Stomach smooth muscle (tissue), 2 donors: Measurements from ENCODE around the gene PROM2.

Experiments
- H3K27ac ChIP-seq: one replicate; pipeline ENCODE4 v1.7.0; 2013; ENCODE audit warnings: mild to moderate bottlenecking, low read length, inconsistent platforms
- H3K27me3 ChIP-seq, 2 donors: one replicate each; pipeline ENCODE4 v1.7.0; 2013; ENCODE audit warnings: low read length in 2 of 2; ENCODE audit not compliant: insufficient read depth in 2 of 2, control insufficient read depth in 1 of 2
- H3K36me3 ChIP-seq, 2 donors: one replicate each; pipeline ENCODE4 v1.7.0; 2013; ENCODE audit warnings: low read length in 2 of 2; ENCODE audit not compliant: control insufficient read depth in 2 of 2, insufficient read depth in 2 of 2
- H3K4me1 ChIP-seq: one replicate; pipeline ENCODE4 v1.7.0; 2013; ENCODE audit warnings: low read length; ENCODE audit not compliant: control insufficient read depth, insufficient read depth
- H3K4me3 ChIP-seq, 2 donors: one replicate each; pipeline ENCODE4 v1.7.0; 2013; ENCODE audit warnings: low read length in 2 of 2
- H3K9ac ChIP-seq, 2 donors: one replicate each; pipeline ENCODE4 v1.7.0; 2013; ENCODE audit warnings: low read length in 2 of 2, mild to moderate bottlenecking in 1 of 2
- H3K9me3 ChIP-seq, 2 donors: one replicate each; pipeline ENCODE4 v1.7.0; 2013; ENCODE audit warnings: low read length in 2 of 2; ENCODE audit not compliant: control insufficient read depth in 2 of 2
- donor health status: healthy.
- donor health status: Pancreatic carcinoma.

PROM2 gene

DNA sequence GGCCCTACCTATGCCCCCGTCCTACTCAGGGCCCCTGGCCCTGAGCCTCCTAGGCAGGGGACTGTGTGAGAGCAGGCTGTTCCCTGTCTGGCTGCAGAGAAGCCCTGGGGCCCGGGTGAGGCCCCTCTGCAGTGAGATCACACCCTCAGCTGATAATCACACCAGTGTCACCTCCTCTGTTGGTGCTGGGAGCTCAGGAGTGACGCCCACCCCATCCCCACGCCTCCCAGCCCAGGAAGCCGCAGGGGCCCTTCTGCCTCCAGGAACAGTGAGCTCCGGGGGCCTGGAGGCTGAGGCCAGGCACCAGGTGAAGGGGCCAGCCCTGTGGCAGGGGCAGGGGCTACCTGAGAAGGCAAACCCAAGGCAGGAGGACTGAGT, 42.9 kb downstream of the PROM2 start:
- Histone ChIP-seq H3K27ac (no peak overlapping the region), H3K4me3 (no peak overlapping the region), H3K27me3 (no peaks in the 10 kb centered on the region), H3K9me3 (no peaks in the 10 kb centered on the region), H3K4me1 (no peaks in the 10 kb centered on the region), H3K36me3 (no peaks in the 10 kb centered on the region), H3K9ac (no peak overlapping the region)

DNA sequence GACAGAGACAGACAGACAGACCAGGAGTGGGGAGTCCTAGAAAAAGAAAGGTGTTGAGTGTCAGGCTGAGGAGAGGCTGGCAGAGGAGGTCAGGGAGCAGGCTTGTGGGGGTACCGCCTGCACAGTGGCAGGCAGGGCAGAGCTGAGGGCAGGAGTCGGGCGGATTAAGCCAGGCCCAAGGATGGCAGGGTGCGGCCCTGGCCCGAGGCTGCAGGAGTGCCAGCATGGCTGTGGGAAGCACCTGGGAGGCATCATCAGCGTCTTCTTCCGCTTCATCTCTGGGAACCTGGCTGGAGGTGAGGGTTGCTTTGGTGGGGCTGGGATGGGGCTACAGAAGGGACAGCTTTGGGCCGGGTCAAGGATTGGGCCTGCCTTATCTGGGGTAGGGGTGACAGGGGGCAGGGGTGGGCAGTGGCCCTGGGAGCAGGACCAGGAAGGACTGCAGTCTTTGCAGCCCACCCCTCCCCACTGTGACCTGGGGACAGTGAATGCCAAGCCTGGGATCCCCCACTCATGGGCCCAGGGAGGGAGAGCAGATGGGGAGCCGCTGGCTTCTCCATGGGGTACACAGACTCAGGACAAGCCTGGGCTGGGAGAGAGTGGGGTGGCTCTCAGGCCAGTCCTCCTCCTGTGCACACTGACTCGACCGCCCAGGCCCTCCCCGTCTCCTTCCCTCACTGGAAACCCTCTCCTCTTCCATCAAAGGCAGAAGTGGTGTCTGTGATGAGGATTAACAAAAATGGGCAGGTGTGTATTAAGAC, 43.6 kb downstream of the PROM2 start:
- Histone ChIP-seq H3K36me3 (no peaks in the 10 kb centered on the region), H3K4me1 (no peaks in the 10 kb centered on the region), H3K9ac (no peak overlapping the region), H3K27ac (no peak overlapping the region), H3K9me3 (no peaks in the 10 kb centered on the region), H3K4me3 (no peak overlapping the region), H3K27me3 (no peaks in the 10 kb centered on the region)

GRCh38 chr2:95318431-95319220, 44.4 kb downstream of the PROM2 start:
- Histone ChIP-seq H3K9me3 (no peaks in the 10 kb centered on the region), H3K27ac (no peak overlapping the region), H3K9ac (no peak overlapping the region), H3K4me1 (no peaks in the 10 kb centered on the region), H3K36me3 (no peaks in the 10 kb centered on the region), H3K4me3 (no peak overlapping the region), H3K27me3 (no peaks in the 10 kb centered on the region)

DNA sequence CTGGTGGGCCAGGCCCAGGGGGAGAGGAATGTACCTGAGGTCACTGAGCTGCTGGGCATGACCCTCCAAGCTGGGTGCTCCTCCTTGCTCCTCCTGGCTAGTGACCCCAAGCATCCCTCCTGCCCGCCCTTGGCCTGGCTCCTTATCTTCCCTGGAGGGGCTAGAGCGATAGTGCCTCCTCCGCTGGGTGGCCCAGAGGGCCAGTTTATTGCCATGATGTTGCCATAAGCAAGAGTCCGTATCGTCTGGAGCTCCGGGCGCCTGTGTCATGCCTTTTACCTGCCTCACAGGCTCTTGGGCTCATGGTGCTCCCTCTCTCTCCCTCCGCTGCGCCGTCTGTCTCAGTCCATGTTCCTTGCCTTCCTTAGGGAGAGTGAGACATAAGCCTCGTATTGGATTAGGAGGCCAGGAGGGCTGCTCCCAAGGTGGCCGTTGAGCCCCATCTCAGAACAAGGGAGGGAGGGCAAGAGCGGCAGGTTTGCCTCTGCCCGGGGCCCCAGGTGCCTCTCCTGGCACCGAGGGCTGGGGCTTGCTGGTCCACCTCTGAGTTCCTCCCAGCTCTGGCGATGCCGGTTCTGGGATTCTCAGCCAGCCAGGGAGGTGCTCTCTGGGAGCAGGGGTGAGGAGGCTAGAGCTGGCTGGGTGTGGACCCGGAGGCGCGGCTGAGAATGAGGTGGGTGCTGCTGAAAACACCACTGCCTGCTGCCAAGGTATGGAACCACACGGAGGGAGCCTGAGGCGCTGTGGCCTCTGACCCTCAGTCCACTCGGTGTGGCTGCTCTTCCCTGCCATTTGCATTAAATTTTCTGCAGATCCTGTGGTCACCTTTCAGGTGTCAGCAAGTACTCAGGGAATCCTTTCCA, 45.5 kb downstream of the PROM2 start:
- H3K27me3 ChIP-seq, result no peaks in the 10 kb centered on the region

DNA sequence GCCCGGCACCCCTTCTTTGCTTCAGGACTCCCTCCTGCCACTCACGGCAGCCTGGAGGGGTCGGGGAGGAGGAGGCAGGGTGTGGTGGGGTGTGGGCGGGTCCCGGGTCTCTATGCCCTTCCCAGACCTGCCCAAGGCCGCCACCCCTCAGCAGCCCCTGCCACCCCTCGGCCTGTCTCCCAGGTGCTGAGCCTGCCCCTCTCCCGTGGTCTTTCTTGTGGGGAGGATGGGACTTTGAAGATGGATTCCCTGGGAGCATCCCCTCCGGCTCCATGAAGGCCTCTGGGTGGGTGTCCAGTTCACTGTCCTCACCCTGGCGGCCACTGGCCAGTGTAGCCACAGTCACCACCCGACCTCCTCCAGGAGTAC, 46.1 kb downstream of the PROM2 start:
- Histone ChIP-seq H3K9ac (no peak overlapping the region), H3K4me3 (no peak overlapping the region), H3K27me3 (no peaks in the 10 kb centered on the region), H3K4me1 (no peaks in the 10 kb centered on the region), H3K27ac (no peak overlapping the region), H3K36me3 (no peaks in the 10 kb centered on the region), H3K9me3 (no peaks in the 10 kb centered on the region)

More for the DNA sequence above, 45.5 kb downstream of the PROM2 start:
- H3K4me1 ChIP-seq, result no peaks in the 10 kb centered on the region
- no peak overlapping the region for H3K9ac ChIP-seq
- no peaks in the 10 kb centered on the region for H3K9me3 ChIP-seq
- no peak overlapping the region for H3K27ac ChIP-seq
- H3K4me3 ChIP-seq, result no peak overlapping the region
- no peaks in the 10 kb centered on the region for H3K36me3 ChIP-seq

- H3K4me1 ChIP-seq, result no peaks in the 10 kb centered on the region
- H3K27me3 ChIP-seq, result no peaks in the 10 kb centered on the region
- H3K36me3 ChIP-seq, result no peaks in the 10 kb centered on the region
- no peak overlapping the region for H3K27ac ChIP-seq
- H3K9me3 ChIP-seq, result no peaks in the 10 kb centered on the region
- no peak overlapping the region for H3K9ac ChIP-seq
- H3K4me3 ChIP-seq, result no peak overlapping the region
These were observed 46.9 kb downstream of the PROM2 start for GRCh38 chr2:95320986-95321767.

DNA sequence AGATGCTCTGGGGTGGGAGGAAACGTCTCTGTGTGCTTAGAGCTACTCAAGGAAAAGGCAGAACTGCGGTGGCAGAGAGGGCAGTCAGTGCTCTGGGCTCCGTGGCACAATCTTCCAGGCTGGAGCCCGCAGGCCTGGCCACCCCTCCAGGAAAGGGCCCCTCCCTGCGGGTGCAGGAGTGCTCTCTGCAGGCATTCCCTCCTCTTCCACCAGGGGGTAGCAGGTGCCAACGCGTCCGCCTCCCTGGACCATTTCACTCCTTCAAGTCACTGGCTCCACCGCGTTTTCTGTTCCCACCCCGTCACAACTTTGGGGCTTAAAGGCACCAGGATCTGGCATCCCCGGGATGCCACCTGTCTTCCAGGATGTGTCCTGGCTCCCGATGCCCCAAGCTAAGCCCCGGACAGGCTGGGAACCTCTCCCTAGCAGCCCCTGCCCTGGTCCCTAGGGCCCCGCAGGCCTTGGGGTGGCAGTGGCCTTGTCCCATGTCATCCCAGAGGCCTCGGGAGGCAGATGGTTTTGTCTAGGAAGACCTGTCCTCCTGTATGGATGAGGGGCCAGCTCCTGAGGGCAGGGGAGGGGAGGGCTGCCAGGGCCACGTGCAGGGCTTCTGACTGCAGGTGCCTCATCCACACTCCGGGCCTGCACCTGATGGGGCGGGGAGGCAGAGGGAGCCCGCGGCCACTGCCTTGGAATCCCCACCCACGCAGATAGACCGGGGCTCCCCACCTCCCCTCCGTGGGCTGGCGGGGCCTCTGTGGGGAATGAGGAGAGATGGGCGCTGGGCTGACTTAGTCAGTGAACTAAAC, 49.3 kb downstream of the PROM2 start:
- H3K9me3 ChIP-seq, result no peaks in the 10 kb centered on the region
- no peak overlapping the region for H3K27ac ChIP-seq
- H3K27me3 ChIP-seq, result no peaks in the 10 kb centered on the region
- H3K36me3 ChIP-seq, result no peaks in the 10 kb centered on the region
- no peak overlapping the region for H3K4me3 ChIP-seq
- no peaks in the 10 kb centered on the region for H3K4me1 ChIP-seq
- no peak overlapping the region for H3K9ac ChIP-seq

DNA sequence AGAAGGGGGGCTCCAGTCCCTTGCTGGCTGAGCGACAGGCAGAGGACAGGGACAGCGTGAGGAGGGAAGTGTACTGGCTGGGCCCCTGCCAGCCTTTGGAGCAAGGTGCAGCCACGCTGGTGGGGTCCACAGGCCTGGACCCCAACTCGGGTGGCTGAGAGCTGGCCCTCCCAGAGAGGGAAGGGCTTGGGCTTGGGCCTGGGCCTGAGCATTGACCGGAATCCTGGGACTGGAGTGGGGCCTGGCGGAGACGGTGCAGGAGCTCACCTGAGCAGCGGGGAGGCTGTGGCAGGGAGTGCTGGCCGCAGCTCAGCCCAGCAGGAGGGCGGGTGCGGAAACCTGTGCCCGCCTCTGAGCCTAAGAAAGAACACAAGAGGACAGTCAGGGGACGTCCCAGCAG, 50.8 kb downstream of the PROM2 start:
- Histone ChIP-seq H3K9ac (no peak overlapping the region), H3K4me3 (no peak overlapping the region), H3K27me3 (no peaks in the 10 kb centered on the region), H3K27ac (no peak overlapping the region), H3K36me3 (no peaks in the 10 kb centered on the region), H3K9me3 (no peaks in the 10 kb centered on the region), H3K4me1 (no peaks in the 10 kb centered on the region)

- Histone ChIP-seq H3K9ac (no peak overlapping the region), H3K27me3 (no peaks in the 10 kb centered on the region), H3K36me3 (no peaks in the 10 kb centered on the region), H3K27ac (no peak overlapping the region), H3K4me1 (no peaks in the 10 kb centered on the region), H3K4me3 (no peak overlapping the region), H3K9me3 (no peaks in the 10 kb centered on the region)
These were observed 51.6 kb downstream of the PROM2 start for GRCh38 chr2:95325590-95326432.
